ENCODE results near the gene KCND2. TPM values are rescaled to one million over a fixed set of nuclear protein-coding genes. Genes with fewer than 3 reads are reported as not detected.

KCND2 gene
- total RNA-seq, 1 donor from 2014 or later = 0.61 TPM

- no peaks in the 10 kb centered on the region for H3K27me3 Mint-ChIP-seq (ENCODE audit: low read depth)
- no peak for DNase-seq (ENCODE audit: low read depth, low spot score)
- H3K9me3 Mint-ChIP-seq = no peaks in the 10 kb centered on the region
- H3K36me3 Mint-ChIP-seq (ENCODE audit: low read depth) = no peaks in the 10 kb centered on the region
- H3K4me3 Mint-ChIP-seq = no peak overlapping the region
- TF ChIP-seq, protein P1, sequence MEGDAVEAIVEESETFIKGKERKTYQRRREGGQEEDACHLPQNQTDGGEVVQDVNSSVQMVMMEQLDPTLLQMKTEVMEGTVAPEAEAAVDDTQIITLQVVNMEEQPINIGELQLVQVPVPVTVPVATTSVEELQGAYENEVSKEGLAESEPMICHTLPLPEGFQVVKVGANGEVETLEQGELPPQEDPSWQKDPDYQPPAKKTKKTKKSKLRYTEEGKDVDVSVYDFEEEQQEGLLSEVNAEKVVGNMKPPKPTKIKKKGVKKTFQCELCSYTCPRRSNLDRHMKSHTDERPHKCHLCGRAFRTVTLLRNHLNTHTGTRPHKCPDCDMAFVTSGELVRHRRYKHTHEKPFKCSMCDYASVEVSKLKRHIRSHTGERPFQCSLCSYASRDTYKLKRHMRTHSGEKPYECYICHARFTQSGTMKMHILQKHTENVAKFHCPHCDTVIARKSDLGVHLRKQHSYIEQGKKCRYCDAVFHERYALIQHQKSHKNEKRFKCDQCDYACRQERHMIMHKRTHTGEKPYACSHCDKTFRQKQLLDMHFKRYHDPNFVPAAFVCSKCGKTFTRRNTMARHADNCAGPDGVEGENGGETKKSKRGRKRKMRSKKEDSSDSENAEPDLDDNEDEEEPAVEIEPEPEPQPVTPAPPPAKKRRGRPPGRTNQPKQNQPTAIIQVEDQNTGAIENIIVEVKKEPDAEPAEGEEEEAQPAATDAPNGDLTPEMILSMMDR (conservative IDR thresholded peaks at IDR 0.05) = no peak
- H3K27ac Mint-ChIP-seq (ENCODE audit: unreplicated experiment) = no peak overlapping the region
- peaks cover 4% of the 10 kb centered on the region for H3K4me1 Mint-ChIP-seq
These were observed 191.1 kb downstream of the KCND2 start for GRCh38 chr7:120464104-120464503.

DNA sequence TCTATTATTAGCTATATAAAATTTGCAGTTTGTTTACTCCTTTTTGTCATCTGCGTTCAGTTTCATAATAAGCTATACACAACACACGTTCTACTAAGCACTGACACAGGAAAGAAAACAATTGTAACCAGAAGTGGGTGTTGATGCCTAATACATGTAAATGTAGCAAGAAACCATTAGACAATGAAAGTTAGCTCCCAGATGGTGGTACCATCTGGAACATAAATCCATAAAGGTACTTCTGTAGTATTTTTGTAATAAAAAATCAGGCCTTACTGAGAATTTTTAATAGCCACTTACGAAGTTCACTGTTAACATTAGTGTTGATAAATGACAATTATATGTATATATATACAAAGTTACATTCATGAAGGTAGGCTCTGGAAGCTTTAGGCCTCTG, 194.7 kb downstream of the KCND2 start:
- Mint-ChIP-seq H3K4me1 (no peaks in the 10 kb centered on the region), H3K9me3 (no peaks in the 10 kb centered on the region), H3K36me3 (ENCODE audit: low read depth) (no peaks in the 10 kb centered on the region), H3K27ac (ENCODE audit: unreplicated experiment) (no peak overlapping the region), H3K27me3 (ENCODE audit: low read depth) (no peaks in the 10 kb centered on the region), H3K4me3 (no peak overlapping the region)
- DNase-seq (ENCODE audit: low read depth, low spot score) = no peak
- TF ChIP-seq, protein P1 (conservative IDR thresholded peaks at IDR 0.05) = no peak

- H3K4me3 Mint-ChIP-seq = no peak overlapping the region
- no peaks in the 10 kb centered on the region for H3K36me3 Mint-ChIP-seq (ENCODE audit: low read depth)
- TF ChIP-seq, protein P1 (conservative IDR thresholded peaks at IDR 0.05) = no peak
- no peaks in the 10 kb centered on the region for H3K4me1 Mint-ChIP-seq
- no peak for DNase-seq (ENCODE audit: low read depth, low spot score)
- no peaks in the 10 kb centered on the region for H3K27me3 Mint-ChIP-seq (ENCODE audit: low read depth)
- no peaks in the 10 kb centered on the region for H3K9me3 Mint-ChIP-seq
- H3K27ac Mint-ChIP-seq (ENCODE audit: unreplicated experiment) = no peak overlapping the region
These were observed 195.6 kb downstream of the KCND2 start for GRCh38 chr7:120468611-120469010.

GRCh38 chr7:120472892-120473291, 199.9 kb downstream of the KCND2 start:
- Mint-ChIP-seq H3K27ac (ENCODE audit: unreplicated experiment) (no peak overlapping the region), H3K4me3 (no peak overlapping the region), H3K4me1 (no peaks in the 10 kb centered on the region), H3K9me3 (no peaks in the 10 kb centered on the region), H3K27me3 (ENCODE audit: low read depth) (no peaks in the 10 kb centered on the region), H3K36me3 (ENCODE audit: low read depth) (no peaks in the 10 kb centered on the region)
- no peak for DNase-seq (ENCODE audit: low read depth, low spot score)
- TF ChIP-seq, protein P1 (conservative IDR thresholded peaks at IDR 0.05) = no peak

DNA sequence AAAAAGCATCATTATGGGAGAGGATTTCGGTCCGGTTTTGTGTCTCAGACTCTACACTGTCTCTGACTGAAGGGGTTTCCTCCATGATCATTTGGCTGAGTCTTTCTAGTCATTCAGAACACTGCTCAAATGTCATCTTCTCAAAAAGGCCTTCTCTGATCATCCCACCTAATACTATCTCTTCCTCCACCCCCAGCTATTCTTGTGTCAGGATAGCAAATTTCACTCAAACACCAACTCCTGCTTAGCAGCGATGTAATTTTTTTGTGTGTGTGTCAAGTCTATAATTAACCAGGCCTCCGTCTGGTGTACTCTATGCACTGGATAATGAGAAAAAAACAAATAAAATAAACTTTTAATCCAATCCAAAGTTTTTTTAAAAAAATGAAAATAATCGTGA, 200.4 kb downstream of the KCND2 start:
- Mint-ChIP-seq H3K27me3 (ENCODE audit: low read depth) (no peaks in the 10 kb centered on the region), H3K4me1 (no peaks in the 10 kb centered on the region), H3K9me3 (no peaks in the 10 kb centered on the region), H3K36me3 (ENCODE audit: low read depth) (no peaks in the 10 kb centered on the region), H3K27ac (ENCODE audit: unreplicated experiment) (no peak overlapping the region), H3K4me3 (no peak overlapping the region)
- TF ChIP-seq, protein P1 (conservative IDR thresholded peaks at IDR 0.05) = no peak
- DNase-seq (ENCODE audit: low read depth, low spot score) = no peak

GRCh38 chr7:120475994-120476393, 203.0 kb downstream of the KCND2 start:
- Mint-ChIP-seq H3K36me3 (ENCODE audit: low read depth) (no peaks in the 10 kb centered on the region), H3K4me3 (no peak overlapping the region), H3K4me1 (no peaks in the 10 kb centered on the region), H3K9me3 (peaks cover 3% of the 10 kb centered on the region), H3K27ac (ENCODE audit: unreplicated experiment) (no peak overlapping the region), H3K27me3 (ENCODE audit: low read depth) (no peaks in the 10 kb centered on the region)
- TF ChIP-seq, protein P1 (conservative IDR thresholded peaks at IDR 0.05) = no peak
- no peak for DNase-seq (ENCODE audit: low read depth, low spot score)

All from neural crest cell (in vitro differentiated cells).